OCI-LY7 (cell line): ENCODE measurements around the gene ZNF593OS.

Source experiments
- CTCF ChIP-seq: fragments of 200-600 bp; sonication (generic); conservative IDR thresholded peaks from 2 replicates; pipeline ENCODE4 v1.5.1; 2014; ENCODE audit warnings: mild to moderate bottlenecking, antibody characterized with exemption, low read length, moderate library complexity, mixed read lengths
- EZH2phosphoT487 ChIP-seq: fragments of 200-600 bp; sonication (generic); IDR thresholded peaks from 2 replicates; pipeline ENCODE4 v1.6.1; 2018; ENCODE audit warnings: low read depth, borderline replicate concordance, mild to moderate bottlenecking, mixed run types, antibody characterized with exemption, low read length, moderate library complexity, mixed read lengths

- TF ChIP-seq CTCF, result no peak
- TF ChIP-seq EZH2phosphoT487, result no peak
Measured at GRCh38 chr1:26195805-26196204, 24.2 kb upstream of the ZNF593OS start.
